GM13977 (cell line): ENCODE data around the gene THAP11.

Experiments used
- DNase-seq: peaks from one replicate; pipeline ENCODE4 v3.0.0; 2012; ENCODE audit warnings: low spot score
- in situ Hi-C: fragments of 300-500 bp; cut with MboI; formaldehyde crosslinking; loops from one replicate; pipeline ENCODE4 v1.12.0; 2022; ENCODE audit warnings: low sequenced_read_pairs, low pct_unique_long_range_greater_than_20kb, mixed read lengths, inconsistent platforms; ENCODE audit not compliant: unreplicated experiment
- TF ChIP-seq, protein P1 (sequence below): IDR thresholded peaks from 2 replicates; pipeline ENCODE4 v1.5.1; 2012; ENCODE audit warnings: mild to moderate bottlenecking, control low read depth; ENCODE audit not compliant: insufficient read depth; ENCODE audit errors: extremely low read depth, missing control alignments

THAP11 gene

DNA sequence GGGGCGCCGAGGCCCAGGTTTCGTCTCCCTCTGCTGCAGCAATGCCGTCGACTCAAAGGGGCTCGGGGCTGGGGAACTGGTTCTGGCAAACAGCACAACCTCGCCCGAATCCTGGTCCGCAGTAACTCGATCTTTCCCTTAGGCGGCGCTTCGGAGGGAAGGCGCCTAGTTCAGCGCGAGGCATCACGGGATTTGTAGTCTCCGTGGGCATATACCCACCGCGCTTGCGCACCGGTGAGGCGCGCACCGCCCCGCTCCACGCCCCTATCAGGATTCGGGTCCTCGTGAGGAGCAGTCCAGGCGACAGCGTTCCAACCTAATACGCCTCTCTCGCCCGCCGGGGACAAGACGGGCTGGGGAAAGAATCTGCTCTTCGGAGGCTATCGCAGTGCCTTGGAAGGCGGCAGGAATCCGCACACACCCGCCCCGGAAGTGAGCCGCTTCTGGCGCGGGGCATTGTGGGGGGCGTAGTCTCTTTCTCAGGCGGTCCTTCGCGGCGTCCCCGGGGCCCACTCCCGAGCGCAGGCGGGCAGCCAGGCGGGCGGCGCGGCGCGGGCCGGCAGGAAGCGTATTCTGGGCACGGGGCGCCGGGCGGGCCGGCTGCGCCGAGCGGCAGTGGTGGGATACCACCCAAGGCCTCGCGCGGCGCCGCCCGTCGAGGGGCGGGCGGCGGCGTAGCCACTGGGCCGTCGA, at the start of gene THAP11:
TSS of gene THAP11 (plus strand) at position 505 of the 693 bp plus-strand sequence. CDS start 235 bp downstream, outside the sequence.
- in situ Hi-C loops: no loop called here
- TF ChIP-seq, protein P1, sequence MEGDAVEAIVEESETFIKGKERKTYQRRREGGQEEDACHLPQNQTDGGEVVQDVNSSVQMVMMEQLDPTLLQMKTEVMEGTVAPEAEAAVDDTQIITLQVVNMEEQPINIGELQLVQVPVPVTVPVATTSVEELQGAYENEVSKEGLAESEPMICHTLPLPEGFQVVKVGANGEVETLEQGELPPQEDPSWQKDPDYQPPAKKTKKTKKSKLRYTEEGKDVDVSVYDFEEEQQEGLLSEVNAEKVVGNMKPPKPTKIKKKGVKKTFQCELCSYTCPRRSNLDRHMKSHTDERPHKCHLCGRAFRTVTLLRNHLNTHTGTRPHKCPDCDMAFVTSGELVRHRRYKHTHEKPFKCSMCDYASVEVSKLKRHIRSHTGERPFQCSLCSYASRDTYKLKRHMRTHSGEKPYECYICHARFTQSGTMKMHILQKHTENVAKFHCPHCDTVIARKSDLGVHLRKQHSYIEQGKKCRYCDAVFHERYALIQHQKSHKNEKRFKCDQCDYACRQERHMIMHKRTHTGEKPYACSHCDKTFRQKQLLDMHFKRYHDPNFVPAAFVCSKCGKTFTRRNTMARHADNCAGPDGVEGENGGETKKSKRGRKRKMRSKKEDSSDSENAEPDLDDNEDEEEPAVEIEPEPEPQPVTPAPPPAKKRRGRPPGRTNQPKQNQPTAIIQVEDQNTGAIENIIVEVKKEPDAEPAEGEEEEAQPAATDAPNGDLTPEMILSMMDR: peak; percentile 95
- DNase-seq: peak; percentile 95

DNA sequence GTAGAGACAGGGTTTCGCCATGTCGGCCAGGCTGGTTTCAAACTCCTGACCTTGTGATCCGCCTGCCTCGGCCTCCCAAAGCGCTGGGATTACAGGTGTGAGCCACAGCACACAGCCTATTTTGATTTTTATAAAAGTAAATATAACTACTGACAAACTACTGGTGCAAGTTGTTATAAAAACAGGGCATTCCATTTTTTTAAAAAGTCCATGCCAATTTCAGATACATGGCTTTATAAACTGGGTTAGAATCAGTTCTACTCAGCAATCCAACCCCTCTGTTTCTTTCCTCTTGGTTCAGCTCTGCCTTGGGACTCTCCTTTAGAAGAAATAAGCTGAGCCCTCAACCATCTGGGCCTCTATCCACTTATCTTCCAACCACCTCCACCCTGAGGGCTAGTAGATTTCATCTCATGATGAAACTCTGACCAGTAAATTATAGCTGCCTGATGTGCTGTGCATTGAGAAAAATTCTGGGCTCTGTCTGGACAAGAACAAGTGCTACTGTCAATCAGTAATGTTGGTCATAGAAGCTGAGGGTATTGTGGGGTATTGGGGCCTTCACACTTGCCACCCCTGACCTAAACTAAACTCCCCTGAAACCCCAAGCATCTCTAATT, 45.9 kb upstream of the THAP11 start:
- TF ChIP-seq, protein P1: no peak
- no peak for DNase-seq
- in situ Hi-C loops: no loop called here

DNA sequence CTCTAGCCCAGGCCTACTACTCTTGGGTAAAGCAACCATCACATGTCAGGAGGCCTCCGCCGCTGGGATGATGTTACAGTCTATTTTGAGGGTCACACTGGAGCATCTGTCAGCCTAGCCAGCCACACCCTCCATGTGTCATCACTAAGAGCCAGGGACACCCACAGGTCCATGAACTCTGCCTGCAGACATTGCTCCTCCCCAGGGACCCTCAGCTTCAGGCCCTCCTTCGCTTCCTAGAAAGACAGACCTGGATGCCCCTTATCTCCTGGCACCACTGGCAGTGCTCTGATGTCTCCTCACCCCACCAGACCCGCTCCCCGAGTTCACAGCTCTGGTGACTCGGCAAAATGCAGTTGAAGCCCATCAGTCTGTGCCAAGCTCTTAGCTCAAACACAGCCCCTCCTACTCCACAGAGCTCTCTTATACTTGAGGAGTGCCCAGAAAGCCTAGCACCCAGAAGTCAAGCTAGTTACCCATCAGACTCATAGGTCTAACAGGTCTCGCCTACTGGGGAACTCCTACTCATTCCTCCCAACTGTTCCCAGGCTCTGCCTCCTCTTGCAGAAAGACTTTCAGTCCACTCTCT, 41.7 kb upstream of the THAP11 start:
- TF ChIP-seq, protein P1: no peak
- in situ Hi-C loops: no loop called here
- DNase-seq: no peak

DNA sequence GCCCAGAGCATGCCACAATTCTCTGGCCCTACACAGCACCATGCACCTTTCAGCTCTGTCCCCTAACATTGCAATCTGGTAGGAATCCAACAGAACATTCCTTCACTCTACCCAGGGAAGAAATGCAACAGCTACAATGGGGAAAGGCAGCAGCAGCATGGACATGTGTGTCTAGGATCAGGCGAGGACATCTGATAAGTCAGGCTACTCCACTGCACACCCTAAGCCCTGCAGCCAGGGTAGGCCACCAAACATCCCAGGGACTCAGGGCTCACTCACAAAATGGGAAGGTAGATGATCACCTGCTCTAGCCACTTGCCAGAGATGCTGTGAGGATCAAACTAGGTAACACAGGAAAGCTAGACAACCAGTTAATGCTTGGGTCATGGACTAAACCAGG, 40.9 kb upstream of the THAP11 start:
- TF ChIP-seq, protein P1: no peak
- in situ Hi-C loops: no loop called here
- DNase-seq: no peak

GRCh38 chr16:67801883-67802282, 40.2 kb upstream of the THAP11 start:
- in situ Hi-C loops: no loop called here
- DNase-seq: no peak
- TF ChIP-seq, protein P1: no peak

DNA sequence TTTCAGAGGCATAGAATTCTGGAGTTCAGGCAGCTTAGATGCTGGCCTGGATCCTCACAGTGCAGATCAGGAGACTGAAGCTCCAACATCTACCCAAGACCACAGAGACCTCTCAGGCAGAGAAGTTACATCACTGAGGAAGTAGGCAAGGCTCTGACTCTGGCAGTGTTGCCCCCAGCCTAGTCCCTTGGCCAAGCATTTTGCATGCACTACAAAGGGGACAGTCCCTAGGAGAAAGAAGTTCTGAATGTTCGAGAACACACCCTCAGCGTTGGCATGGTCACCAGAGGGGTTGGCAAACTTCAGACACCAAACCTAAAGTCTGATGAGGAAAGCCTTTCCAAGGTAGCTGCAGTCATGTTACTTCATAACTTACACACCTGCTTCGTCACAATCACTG, 38.2 kb upstream of the THAP11 start:
- in situ Hi-C loops: no loop called here
- peak; percentile 44 for DNase-seq
- TF ChIP-seq, protein P1: no peak
